22Rv1 (cell line): Measurements from ENCODE around the gene FZD8.

Source experiments
- H3K27ac ChIP-seq: fragments of 450-650 bp; 2 replicates; pipeline ENCODE4 v1.5.1; 2017
- ZFX ChIP-seq: fragments of 450-650 bp; IDR thresholded peaks from 2 replicates; pipeline ENCODE4 v1.6.1; 2017; ENCODE audit warnings: antibody characterized with exemption, borderline replicate concordance
- TF ChIP-seq, protein P1 (sequence below): fragments of 450-650 bp; IDR thresholded peaks from 2 replicates; pipeline ENCODE4 v1.5.1; 2017; ENCODE audit warnings: mild to moderate bottlenecking

FZD8 gene

DNA sequence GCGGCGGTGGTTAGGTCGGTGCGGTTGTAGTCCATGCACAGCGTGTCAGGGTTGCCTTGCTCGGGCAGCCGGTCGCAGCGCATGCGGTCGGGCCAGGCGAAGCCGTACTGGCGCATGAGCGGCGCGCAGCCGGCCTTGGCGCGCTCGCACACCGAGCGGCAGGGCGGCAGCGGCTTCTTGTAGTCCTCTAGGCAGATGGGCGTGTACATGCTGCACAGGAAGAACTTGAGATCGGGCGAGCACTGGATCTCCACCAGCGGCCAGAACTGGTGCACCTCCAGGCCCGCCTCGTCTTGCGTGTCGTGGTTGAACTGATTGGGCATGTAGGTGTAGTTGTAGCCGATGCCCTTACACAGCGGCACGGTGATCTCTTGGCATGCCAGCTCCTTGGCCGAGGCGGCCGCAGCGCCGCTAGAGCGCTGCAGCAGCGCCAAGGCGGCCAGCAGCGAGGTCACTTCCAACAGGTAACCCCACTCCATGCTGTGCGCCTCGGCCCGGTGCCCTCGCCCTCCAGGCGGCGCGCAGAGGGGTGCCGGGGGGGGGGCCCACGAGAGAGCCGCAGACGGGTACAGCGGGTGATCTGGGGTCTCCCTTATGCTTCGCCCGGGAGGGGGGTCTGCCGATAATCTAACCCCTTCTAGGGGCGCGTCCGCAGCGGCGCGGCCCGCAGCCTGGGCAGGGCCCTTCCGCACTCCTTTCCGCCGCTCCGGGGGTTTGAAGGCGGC is 983 bp downstream of the FZD8 start:
- peak overlapping the region; percentile 94 for H3K27ac ChIP-seq
- TF ChIP-seq ZFX, result no peak
- TF ChIP-seq, protein P1, sequence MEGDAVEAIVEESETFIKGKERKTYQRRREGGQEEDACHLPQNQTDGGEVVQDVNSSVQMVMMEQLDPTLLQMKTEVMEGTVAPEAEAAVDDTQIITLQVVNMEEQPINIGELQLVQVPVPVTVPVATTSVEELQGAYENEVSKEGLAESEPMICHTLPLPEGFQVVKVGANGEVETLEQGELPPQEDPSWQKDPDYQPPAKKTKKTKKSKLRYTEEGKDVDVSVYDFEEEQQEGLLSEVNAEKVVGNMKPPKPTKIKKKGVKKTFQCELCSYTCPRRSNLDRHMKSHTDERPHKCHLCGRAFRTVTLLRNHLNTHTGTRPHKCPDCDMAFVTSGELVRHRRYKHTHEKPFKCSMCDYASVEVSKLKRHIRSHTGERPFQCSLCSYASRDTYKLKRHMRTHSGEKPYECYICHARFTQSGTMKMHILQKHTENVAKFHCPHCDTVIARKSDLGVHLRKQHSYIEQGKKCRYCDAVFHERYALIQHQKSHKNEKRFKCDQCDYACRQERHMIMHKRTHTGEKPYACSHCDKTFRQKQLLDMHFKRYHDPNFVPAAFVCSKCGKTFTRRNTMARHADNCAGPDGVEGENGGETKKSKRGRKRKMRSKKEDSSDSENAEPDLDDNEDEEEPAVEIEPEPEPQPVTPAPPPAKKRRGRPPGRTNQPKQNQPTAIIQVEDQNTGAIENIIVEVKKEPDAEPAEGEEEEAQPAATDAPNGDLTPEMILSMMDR, result no peak

DNA sequence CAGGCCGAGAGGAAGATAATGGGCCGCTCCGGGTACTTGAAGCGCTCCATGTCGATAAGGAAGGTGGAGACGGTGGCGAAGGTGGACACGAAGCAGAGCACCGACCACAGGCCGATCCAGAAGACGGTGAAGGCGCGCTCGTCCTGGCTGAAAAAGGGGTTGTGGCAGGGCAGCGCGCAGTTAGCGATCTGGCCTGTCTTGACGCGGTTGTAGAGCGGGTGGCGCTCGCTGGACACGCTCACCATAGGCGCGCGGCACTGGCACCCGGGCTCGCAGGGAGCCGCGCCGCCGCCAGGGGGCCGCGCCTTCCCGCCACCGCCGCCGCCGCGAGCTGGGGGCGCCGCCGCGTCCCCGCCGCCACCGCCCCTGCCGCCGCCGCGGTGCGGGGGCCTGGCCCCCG is 1.6 kb downstream of the FZD8 start:
- TF ChIP-seq ZFX, result no peak
- TF ChIP-seq, protein P1, result peak; percentile 59
- H3K27ac ChIP-seq, result peak overlapping the region; percentile 94

DNA sequence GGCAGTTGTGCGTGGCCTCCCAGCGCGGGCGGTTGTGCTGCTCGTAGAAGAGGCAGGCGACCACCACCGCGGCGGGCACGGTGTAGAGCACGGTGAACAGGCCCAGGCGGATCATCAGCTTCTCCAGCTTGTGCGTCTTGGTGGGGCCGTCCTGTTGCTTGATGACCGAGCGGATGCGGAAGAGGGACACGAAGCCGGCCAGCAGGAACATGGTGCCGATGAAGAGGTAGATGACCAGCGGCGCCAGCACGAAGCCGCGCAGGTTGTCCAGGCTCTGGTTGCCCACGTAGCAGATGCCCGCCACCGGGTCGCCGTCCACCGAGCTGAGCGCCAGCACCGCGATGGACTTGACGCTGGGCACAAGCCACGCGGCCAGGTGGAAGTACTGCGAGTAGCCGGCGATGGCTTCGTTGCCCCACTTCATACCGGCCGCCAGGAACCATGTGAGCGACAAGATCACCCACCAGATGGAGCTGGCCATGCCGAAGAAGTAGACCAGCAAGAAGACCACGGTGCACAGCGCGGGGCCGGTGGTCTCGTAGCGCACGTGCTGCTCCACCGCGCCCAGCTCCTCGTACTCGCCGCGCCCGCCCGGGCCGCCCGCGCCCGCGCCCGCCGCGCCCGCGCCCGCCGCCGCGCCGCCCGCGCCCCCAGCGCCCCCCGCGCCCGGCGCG is 2.2 kb downstream of the FZD8 start:
- no peak overlapping the region for H3K27ac ChIP-seq
- TF ChIP-seq, protein P1, result no peak
- no peak for TF ChIP-seq ZFX

DNA sequence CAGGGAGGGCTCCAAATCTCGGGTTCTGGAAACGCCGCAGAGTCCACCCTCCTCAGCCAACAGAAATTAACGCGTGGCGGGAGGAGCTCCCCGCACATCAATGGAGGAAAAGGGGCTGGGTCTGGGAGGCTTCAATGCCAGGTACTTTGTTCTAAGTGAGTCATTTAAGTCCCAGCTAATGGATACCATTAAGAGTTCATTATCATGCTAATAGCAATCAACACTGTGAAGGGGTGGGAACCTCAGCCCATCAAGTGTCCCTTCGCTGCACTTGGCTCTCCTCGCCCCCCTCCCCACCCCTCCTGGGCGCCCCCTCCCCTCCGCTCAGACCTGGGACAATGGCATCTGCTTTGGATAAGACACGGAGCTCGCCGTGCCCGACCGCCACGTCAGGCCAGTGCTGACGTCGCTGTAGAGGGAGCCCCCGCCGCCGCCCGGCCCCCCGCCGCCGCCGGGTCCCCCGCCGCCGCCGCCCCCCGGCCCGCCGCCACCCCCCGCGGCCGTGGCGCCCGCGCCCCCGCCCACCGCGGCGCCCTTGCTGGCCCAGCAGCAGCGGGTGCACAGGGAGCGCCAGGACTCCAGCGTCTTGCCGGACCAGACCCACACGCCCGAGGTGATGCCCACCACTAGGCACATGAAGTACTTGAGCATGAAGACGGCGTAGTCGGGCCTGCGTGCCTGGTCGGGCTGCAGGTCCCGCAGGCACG is 2.9 kb downstream of the FZD8 start:
- H3K27ac ChIP-seq, result no peak overlapping the region
- no peak for TF ChIP-seq ZFX
- TF ChIP-seq, protein P1, result no peak

DNA sequence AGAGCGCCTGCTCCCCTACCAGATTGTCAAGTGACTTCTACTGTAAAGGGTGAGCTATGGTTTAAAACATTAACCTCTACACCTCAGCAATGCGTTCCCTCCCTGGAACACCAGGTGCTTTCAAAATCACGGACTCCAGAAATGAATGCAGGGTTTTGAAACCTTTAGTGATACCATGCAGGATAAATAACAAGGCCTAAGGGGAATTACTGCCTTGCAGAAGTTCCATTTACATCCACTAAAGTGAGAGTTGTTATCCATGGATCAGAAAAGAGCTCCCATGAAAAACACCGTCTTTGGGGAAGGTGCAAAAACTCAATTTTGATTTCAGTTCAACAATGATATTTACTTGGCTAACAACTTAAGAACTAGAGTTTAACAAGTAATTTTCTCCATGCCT is 4.0 kb downstream of the FZD8 start:
- peak overlapping the region; percentile 11; the same call in 1 of the 2 replicates for H3K27ac ChIP-seq
- TF ChIP-seq, protein P1, result no peak
- TF ChIP-seq ZFX, result no peak

DNA sequence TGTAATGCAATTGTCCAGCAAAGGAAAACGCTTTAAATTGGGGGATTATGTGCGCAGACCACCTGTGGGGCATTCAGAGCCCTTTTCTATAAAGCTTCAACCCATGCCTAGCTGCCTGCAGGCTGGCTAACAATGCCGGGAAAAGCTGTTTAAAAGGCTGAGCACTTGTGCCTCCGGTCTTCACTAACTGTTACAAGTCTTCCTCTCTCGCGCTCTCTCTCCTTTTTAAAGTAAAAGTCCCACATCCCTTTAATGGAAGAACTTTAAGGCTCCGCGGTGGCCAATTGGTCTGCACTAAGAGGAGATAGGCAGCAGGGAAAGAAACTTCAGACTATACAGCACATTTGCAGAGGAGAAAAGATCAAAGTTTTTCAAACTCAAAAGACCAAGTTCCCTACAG is 4.6 kb downstream of the FZD8 start:
- peak overlapping the region; percentile 11; the same call in 1 of the 2 replicates for H3K27ac ChIP-seq
- TF ChIP-seq ZFX, result no peak
- TF ChIP-seq, protein P1, result no peak

DNA sequence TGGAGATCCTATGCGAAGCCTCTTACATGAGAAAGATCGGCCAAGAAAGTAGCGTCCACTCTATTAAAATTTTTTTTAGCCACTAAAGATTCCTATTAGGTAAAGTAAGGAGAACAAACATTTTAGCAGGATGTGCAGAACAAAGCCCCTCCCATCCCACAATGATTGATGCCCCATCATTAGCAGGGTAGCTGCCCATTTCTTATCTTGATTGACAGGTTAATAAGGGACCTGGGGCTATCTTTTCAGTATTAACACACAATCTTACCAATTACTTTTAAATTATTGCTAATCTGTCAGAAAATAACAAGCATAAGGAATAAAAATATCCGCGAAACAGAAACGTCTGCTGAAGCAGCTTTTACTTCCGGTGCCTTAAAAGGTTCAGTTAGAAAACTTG is 5.1 kb downstream of the FZD8 start:
- H3K27ac ChIP-seq, result peak overlapping the region; percentile 54
- TF ChIP-seq, protein P1, result no peak
- TF ChIP-seq ZFX, result no peak
